GM12878 (cell line): Measurements from ENCODE around the gene RANGRF. TPM values are rescaled to one million over a fixed set of nuclear protein-coding genes. Genes with fewer than 3 reads are reported as not detected.

ENCODE experiments used
- ATAC-seq: fragments of 200-7000 bp; cut with Tn5 transposase; 3 replicates; pipeline ENCODE4 v1.9.1; 2020; ENCODE audit warnings: mild to moderate bottlenecking, moderate library complexity
- BruUV-seq: library from RNA; stranded (reverse); fragments of 400-500 nt; replicated peaks from 2 replicates; lab custom pipeline; 2021; lab: Mats Ljungman, UMichigan
- CTCF ChIA-PET: fragments of 300-600 bp; sonication (Branson Sonifier 250); formaldehyde crosslinking; extraction: SDS; loops from one replicate; lab custom pipeline; 2021; ENCODE audit warnings: inconsistent platforms; lab: Yijun Ruan, JAX
- POLR2A ChIA-PET: fragments of 350-600 bp; formaldehyde crosslinking; extraction: SDS; loops from one replicate; lab custom pipeline; 2021; ENCODE audit warnings: inconsistent platforms; lab: Charles Lee
- RAD21 ChIA-PET: fragments of 300-600 bp; sonication (Branson Sonifier 250); formaldehyde crosslinking; loops from one replicate; lab custom pipeline; 2023; ENCODE audit warnings: antibody characterized with exemption; ENCODE audit not compliant: unreplicated experiment; lab: Charles Lee
- SMC1A ChIA-PET: fragments of 300-600 bp; sonication (Branson Sonifier 250); formaldehyde crosslinking; loops from one replicate; lab custom pipeline; 2023; ENCODE audit not compliant: unreplicated experiment, uncharacterized antibody; lab: Charles Lee
- DNase-seq: peaks from one replicate; pipeline ENCODE4 v3.0.0-alpha.2; 2011; ENCODE audit warnings: low read depth, low spot score
- FAIRE-seq: peaks from 3 replicates; lab custom pipeline; 2011; peaks lifted over from hg19 to GRCh38; lab: Jason Lieb, UNC
- H2AFZ ChIP-seq: 2 replicates; pipeline ENCODE4 v1.6.0; 2011; ENCODE audit warnings: low read depth, low read length, control low read depth; ENCODE audit not compliant: control insufficient read depth
- H3K27ac ChIP-seq: 2 replicates; pipeline ENCODE4 v1.5.1; 2011; ENCODE audit warnings: control low read depth; ENCODE audit not compliant: control insufficient read depth, insufficient read depth
- H3K27me3 ChIP-seq, 2 experiments: replicated peaks in 1 of 2; 2 replicates each; pipeline versions ENCODE4 v1.6.0 to v1.6.1; 2011; ENCODE audit warnings: low read length in 1 of 2; ENCODE audit not compliant: control insufficient read depth in 2 of 2, insufficient read depth in 2 of 2
- H3K36me3 ChIP-seq, 2 experiments: 2 replicates each; pipeline ENCODE4 v1.5.1; 2011; ENCODE audit warnings: low read length in 1 of 2; ENCODE audit not compliant: control insufficient read depth in 2 of 2, insufficient read depth in 2 of 2
- H3K4me1 ChIP-seq: 2 replicates; pipeline ENCODE4 v1.6.1; 2011; ENCODE audit warnings: mild to moderate bottlenecking, low read length, moderate library complexity, mixed read lengths; ENCODE audit not compliant: control insufficient read depth, insufficient read depth
- H3K4me2 ChIP-seq: 2 replicates; pipeline ENCODE4 v1.6.0; 2011; ENCODE audit warnings: control low read depth; ENCODE audit not compliant: control insufficient read depth, insufficient read depth
- H3K4me3 ChIP-seq: fragments of 200-600 bp; sonication (generic); 2 replicates; pipeline ENCODE4 v1.5.1; 2016
- H3K79me2 ChIP-seq: 2 replicates; pipeline ENCODE4 v1.6.0; 2011; ENCODE audit warnings: low read length; ENCODE audit not compliant: control insufficient read depth, insufficient read depth
- H3K9ac ChIP-seq: 2 replicates; pipeline ENCODE4 v1.8.0; 2011; ENCODE audit warnings: low read length, control low read depth, mixed read lengths; ENCODE audit not compliant: control insufficient read depth, insufficient read depth
- H3K9me3 ChIP-seq: replicated peaks from 3 replicates; pipeline ENCODE4 v1.5.1; 2011; ENCODE audit warnings: mild to moderate bottlenecking, low read length; ENCODE audit not compliant: control insufficient read depth, insufficient read depth
- H4K20me1 ChIP-seq: 2 replicates; pipeline ENCODE4 v1.6.0; 2011; ENCODE audit not compliant: control insufficient read depth, insufficient read depth
- BMI1 ChIP-seq: fragments of 450-650 bp; IDR thresholded peaks from 2 replicates; pipeline ENCODE4 v1.6.1; 2016; ENCODE audit warnings: mild to moderate bottlenecking, moderate library complexity, borderline replicate concordance
- CHD1 ChIP-seq: IDR thresholded peaks from 2 replicates; pipeline ENCODE4 v1.6.1; 2012; ENCODE audit warnings: low read depth, low read length, improper control_type of control experiment
- CHD4 ChIP-seq: fragments of 200-600 bp; sonication (generic); IDR thresholded peaks from 2 replicates; pipeline ENCODE4 v1.6.1; 2016; ENCODE audit warnings: mild to moderate bottlenecking
- FOXK2 ChIP-seq: fragments of 450-650 bp; IDR thresholded peaks from 2 replicates; pipeline ENCODE4 v1.6.1; 2017; ENCODE audit warnings: mild to moderate bottlenecking, moderate library complexity
- IKZF2 ChIP-seq, 2 experiments: fragments of 450-650 bp; IDR thresholded peaks; 2 replicates each; pipeline ENCODE4 v1.6.1; 2017; ENCODE audit warnings: mild to moderate bottlenecking in 2 of 2, moderate library complexity in 2 of 2
- NFYB ChIP-seq: IDR thresholded peaks from 2 replicates; pipeline ENCODE4 v1.6.1; 2011; ENCODE audit warnings: low read depth, mild to moderate bottlenecking, low read length, improper control_type of control experiment, moderate library complexity; ENCODE audit not compliant: insufficient read depth
- POLR2AphosphoS5 ChIP-seq: IDR thresholded peaks from 2 replicates; pipeline ENCODE4 v1.6.1; 2011; ENCODE audit warnings: mild to moderate bottlenecking, low read length, inconsistent platforms
- RAD21 ChIP-seq: IDR thresholded peaks from 2 replicates; pipeline ENCODE4 v1.6.1; 2011; ENCODE audit warnings: mild to moderate bottlenecking, low read depth, low read length, moderate library complexity; ENCODE audit not compliant: insufficient read depth
- SIX5 ChIP-seq: IDR thresholded peaks from 2 replicates; pipeline ENCODE4 v1.6.1; 2011; ENCODE audit warnings: mild to moderate bottlenecking, low read depth, low read length, moderate library complexity; ENCODE audit not compliant: severe bottlenecking
- SMARCA5 ChIP-seq: fragments of 450-650 bp; IDR thresholded peaks from 2 replicates; pipeline ENCODE4 v1.6.1; 2017; ENCODE audit warnings: mild to moderate bottlenecking
- SREBF2 ChIP-seq: IDR thresholded peaks from 2 replicates; pipeline ENCODE4 v1.6.1; 2012; ENCODE audit warnings: mild to moderate bottlenecking, low read length
- STAT3 ChIP-seq: IDR thresholded peaks from 2 replicates; pipeline ENCODE4 v1.6.1; 2011; ENCODE audit warnings: low read depth, low read length, improper control_type of control experiment
- TCF12 ChIP-seq: IDR thresholded peaks from 2 replicates; pipeline ENCODE4 v1.6.1; 2011; ENCODE audit warnings: low read depth, mild to moderate bottlenecking, low read length
- ZNF622 ChIP-seq: fragments of 450-650 bp; IDR thresholded peaks from 2 replicates; pipeline ENCODE4 v1.6.1; 2017; ENCODE audit warnings: mild to moderate bottlenecking, inconsistent platforms
- WGBS: methylation state at CpG from one replicate; pipeline ENCODE4 v1.1.6; 2016; ENCODE audit warnings: low lambda C conversion rate; ENCODE audit not compliant: insufficient replicate concordance, insufficient coverage; ENCODE audit errors: missing lambda C conversion rate; 5-methylcytosine and 5-hydroxymethylcytosine counted together
- in situ Hi-C: fragments of 300-500 bp; cut with MboI; formaldehyde crosslinking; loops from 9 replicates; pipeline ENCODE4 v1.14.3; 2018; ENCODE audit warnings: mixed read lengths
- intact Hi-C: fragments of 100-400 bp; cut with micrococcal nuclease; formaldehyde crosslinking; loops from one replicate; pipeline ENCODE4 v1.14.2; 2022; ENCODE audit not compliant: unreplicated experiment
- polyA plus RNA-seq, 11 experiments: library from polyadenylated mRNA; depleted of rRNA in 4 of 11; unstranded in 6 of 11; stranded (reverse) in 5 of 11; fragments of >200 nt; fragmentation: Nextera tagmentation in 4 of 11; fragmentation: Illumina TruSeq in 1 of 11; extraction: Ambion mirVana in 4 of 11; extraction: Trizol in 1 of 11; gene quantifications; 1 replicate in 1 of 11; 2 replicates in 10 of 11; pipeline versions ENCODE4 v1.2.1 to v1.2.3, GENCODE V29; 2011 to 2016; ENCODE audit warnings: inconsistent platforms in 2 of 11, missing spikeins in 2 of 11, low read depth in 1 of 11
- total RNA-seq, 4 experiments: library from RNA; depleted of rRNA in 3 of 4; stranded (reverse); fragments of >200 nt in 3 of 4; fragmentation: Illumina TruSeq in 1 of 4; extraction: Trizol in 1 of 4; gene quantifications; 2 replicates each; pipeline versions ENCODE4 v1.2.1 to v1.2.3, GENCODE V29; 2013 to 2021
- TF ChIP-seq, protein P1 (sequence below): fragments of 450-650 bp; IDR thresholded peaks from 2 replicates; pipeline ENCODE4 v1.6.1; 2017; ENCODE audit warnings: low read depth, mild to moderate bottlenecking, moderate library complexity
- TF ChIP-seq, protein P2 (sequence below): fragments of 450-650 bp; IDR thresholded peaks from 2 replicates; pipeline ENCODE4 v1.6.1; 2017; ENCODE audit warnings: mild to moderate bottlenecking, low read depth, inconsistent platforms; ENCODE audit not compliant: poor library complexity, severe bottlenecking
- TF ChIP-seq, protein P3 (sequence below): IDR thresholded peaks from 2 replicates; pipeline ENCODE4 v1.6.1; 2012; ENCODE audit warnings: low read length, inconsistent platforms

RANGRF gene
- total and polyA plus RNA-seq, 10 of the 15 experiments (the other 5 are each of a cell fraction or from before 2014, with no cell fraction given): 30.1 to 181 (median 61.4) TPM

DNA sequence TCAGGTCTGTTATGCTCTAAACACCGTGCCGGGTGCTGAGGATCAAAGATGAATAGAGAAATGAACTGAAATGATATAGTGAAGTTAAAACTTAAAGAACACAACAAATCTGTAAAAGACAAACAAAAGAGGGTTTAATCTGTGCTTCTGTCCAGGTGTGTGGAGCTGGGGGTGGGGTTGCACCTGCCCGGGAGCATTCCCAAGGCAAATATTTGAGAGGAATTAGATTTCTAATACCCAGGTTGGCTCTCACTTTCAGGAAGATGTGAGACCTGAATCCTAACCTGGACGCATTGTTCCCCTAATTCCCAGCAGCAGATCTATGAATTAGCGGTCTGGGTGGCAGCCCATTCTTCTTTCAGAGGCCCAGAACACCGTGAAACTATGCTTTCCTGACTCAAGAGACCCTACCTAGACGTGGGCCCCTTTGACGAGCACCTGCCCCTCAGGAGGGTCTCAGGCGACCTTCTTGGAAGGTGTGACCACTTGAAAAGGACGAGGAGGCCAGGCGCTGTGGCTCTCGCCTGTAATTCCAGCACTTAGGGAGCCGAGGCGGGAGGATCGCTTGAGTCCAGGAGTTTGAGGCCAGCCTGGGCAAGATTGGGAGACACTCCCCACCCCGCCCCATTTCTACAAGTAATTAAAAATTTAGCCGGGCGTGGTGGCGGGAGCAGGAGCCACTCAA lies 677 bp upstream of the RANGRF start:
- H3K36me3 ChIP-seq: no peaks in the 10 kb centered on the region
- H4K20me1 ChIP-seq: no peaks in the 10 kb centered on the region
- SMC1A ChIA-PET: interaction anchor here (1.0 to 1.7 kb wide), 6 partner anchors 13 to 168 kb away, joined by 3 to 8 read pairs (median 5); partner anchors contain the start of gene CTC1
- H3K9me3 ChIP-seq: no peaks in the 10 kb centered on the region
- 29% methylated on average over 19 of the region's 19 CpGs for WGBS
- peaks cover 6% of the 10 kb centered on the region for H3K79me2 ChIP-seq
- in situ Hi-C loops: no loop called here
- H3K4me2 ChIP-seq: peak overlapping the region; percentile 88
- H3K4me3 ChIP-seq: peak overlapping the region; percentile 93
- TF ChIP-seq SIX5 (no peak), IKZF2 (IDR thresholded peaks at IDR 0.05) (no peak), NFYB (no peak), BMI1 (no peak), SREBF2 (no peak), STAT3 (no peak), FOXK2 (no peak), CHD1 (no peak), RAD21 (no peak), CHD4 (no peak), SMARCA5 (no peak), POLR2AphosphoS5 (no peak), ZNF622 (no peak), TCF12 (no peak)
- TF ChIP-seq, protein P1, sequence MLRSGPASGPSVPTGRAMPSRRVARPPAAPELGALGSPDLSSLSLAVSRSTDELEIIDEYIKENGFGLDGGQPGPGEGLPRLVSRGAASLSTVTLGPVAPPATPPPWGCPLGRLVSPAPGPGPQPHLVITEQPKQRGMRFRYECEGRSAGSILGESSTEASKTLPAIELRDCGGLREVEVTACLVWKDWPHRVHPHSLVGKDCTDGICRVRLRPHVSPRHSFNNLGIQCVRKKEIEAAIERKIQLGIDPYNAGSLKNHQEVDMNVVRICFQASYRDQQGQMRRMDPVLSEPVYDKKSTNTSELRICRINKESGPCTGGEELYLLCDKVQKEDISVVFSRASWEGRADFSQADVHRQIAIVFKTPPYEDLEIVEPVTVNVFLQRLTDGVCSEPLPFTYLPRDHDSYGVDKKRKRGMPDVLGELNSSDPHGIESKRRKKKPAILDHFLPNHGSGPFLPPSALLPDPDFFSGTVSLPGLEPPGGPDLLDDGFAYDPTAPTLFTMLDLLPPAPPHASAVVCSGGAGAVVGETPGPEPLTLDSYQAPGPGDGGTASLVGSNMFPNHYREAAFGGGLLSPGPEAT: no peak
- TF ChIP-seq, protein P2, sequence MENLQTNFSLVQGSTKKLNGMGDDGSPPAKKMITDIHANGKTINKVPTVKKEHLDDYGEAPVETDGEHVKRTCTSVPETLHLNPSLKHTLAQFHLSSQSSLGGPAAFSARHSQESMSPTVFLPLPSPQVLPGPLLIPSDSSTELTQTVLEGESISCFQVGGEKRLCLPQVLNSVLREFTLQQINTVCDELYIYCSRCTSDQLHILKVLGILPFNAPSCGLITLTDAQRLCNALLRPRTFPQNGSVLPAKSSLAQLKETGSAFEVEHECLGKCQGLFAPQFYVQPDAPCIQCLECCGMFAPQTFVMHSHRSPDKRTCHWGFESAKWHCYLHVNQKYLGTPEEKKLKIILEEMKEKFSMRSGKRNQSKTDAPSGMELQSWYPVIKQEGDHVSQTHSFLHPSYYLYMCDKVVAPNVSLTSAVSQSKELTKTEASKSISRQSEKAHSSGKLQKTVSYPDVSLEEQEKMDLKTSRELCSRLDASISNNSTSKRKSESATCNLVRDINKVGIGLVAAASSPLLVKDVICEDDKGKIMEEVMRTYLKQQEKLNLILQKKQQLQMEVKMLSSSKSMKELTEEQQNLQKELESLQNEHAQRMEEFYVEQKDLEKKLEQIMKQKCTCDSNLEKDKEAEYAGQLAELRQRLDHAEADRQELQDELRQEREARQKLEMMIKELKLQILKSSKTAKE: no peak
- TF ChIP-seq, protein P3, sequence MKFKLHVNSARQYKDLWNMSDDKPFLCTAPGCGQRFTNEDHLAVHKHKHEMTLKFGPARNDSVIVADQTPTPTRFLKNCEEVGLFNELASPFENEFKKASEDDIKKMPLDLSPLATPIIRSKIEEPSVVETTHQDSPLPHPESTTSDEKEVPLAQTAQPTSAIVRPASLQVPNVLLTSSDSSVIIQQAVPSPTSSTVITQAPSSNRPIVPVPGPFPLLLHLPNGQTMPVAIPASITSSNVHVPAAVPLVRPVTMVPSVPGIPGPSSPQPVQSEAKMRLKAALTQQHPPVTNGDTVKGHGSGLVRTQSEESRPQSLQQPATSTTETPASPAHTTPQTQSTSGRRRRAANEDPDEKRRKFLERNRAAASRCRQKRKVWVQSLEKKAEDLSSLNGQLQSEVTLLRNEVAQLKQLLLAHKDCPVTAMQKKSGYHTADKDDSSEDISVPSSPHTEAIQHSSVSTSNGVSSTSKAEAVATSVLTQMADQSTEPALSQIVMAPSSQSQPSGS: no peak
- ATAC-seq (no peak), FAIRE-seq (no peak), DNase-seq (no peak)
- RAD21 ChIA-PET: interaction anchor here (1.3 to 1.7 kb wide), 4 partner anchors 38 to 168 kb away, joined by 3 to 6 read pairs (median 4); partner anchors contain the start of genes CTC1 and PFAS
- H2AFZ ChIP-seq: peak overlapping the region; percentile 94
- intact Hi-C loops: loop anchor here (2.0 kb wide), 1 partner anchor 39 kb away; the partner anchor contains the start of genes CTC1 and PFAS
- H3K9ac ChIP-seq: peak overlapping the region; percentile 92
- H3K4me1 ChIP-seq: peaks cover 14% of the 10 kb centered on the region
- BruUV-seq: TSS peak; percentile 76
- no peaks in the 10 kb centered on the region for H3K27me3 ChIP-seq
- CTCF ChIA-PET: interaction anchor here (1.0 to 2.2 kb wide), 3 partner anchors 13 to 64 kb away, joined by 4 to 14 read pairs (median 6); partner anchors contain the start of gene CTC1
- peak overlapping the region; percentile 92 for H3K27ac ChIP-seq
- POLR2A ChIA-PET: interaction anchor here (0.9 to 2.2 kb wide), 6 partner anchors 35 to 131 kb away, joined by 3 to 19 read pairs (median 6); partner anchors contain the start of genes CTC1 and PFAS
